ENCODE measurements around the gene YTHDF2. TPM values are rescaled to one million over a fixed set of nuclear protein-coding genes. Genes with fewer than 3 reads are reported as not detected.
"Not testable (repeated sequence)": the region's sequence is repeated elsewhere in the genome, so short reads cannot be mapped to it uniquely, and the experiment has no call there.

Gene YTHDF2
- total RNA-seq, 1 experiment from 2014 or later: 56.5 TPM

- no peak for DNase-seq (ENCODE audit: low read depth)
Measured at GRCh38 chr1:28759257-28759656, 22.5 kb downstream of the YTHDF2 start.

- DNase-seq (ENCODE audit: low read depth): no peak
Measured at GRCh38 chr1:28761189-28761588, 24.4 kb downstream of the YTHDF2 start.

- DNase-seq (ENCODE audit: low read depth): no peak
Measured at GRCh38 chr1:28766532-28767183, 29.9 kb downstream of the YTHDF2 start.

- no peak for DNase-seq (ENCODE audit: low read depth)
Measured at GRCh38 chr1:28770601-28771165, 33.9 kb downstream of the YTHDF2 start.

GRCh38 chr1:28771921-28772320, 35.2 kb downstream of the YTHDF2 start:
- DNase-seq (ENCODE audit: low read depth): not testable (repeated sequence)

GRCh38 chr1:28773105-28773504, 36.4 kb downstream of the YTHDF2 start:
- DNase-seq (ENCODE audit: low read depth): no peak

- DNase-seq (ENCODE audit: low read depth): no peak
Measured at GRCh38 chr1:28775121-28775942, 38.6 kb downstream of the YTHDF2 start.

- DNase-seq (ENCODE audit: low read depth): no peak
Measured at GRCh38 chr1:28776341-28776740, 39.6 kb downstream of the YTHDF2 start.

- no peak for DNase-seq (ENCODE audit: low read depth)
Measured at GRCh38 chr1:28778021-28778420, 41.3 kb downstream of the YTHDF2 start.

- no peak for DNase-seq (ENCODE audit: low read depth)
Measured at GRCh38 chr1:28779751-28780408, 43.1 kb downstream of the YTHDF2 start.

- DNase-seq (ENCODE audit: low read depth): no peak
Measured at GRCh38 chr1:28781305-28781704, 44.6 kb downstream of the YTHDF2 start.

GRCh38 chr1:28782011-28782410, 45.3 kb downstream of the YTHDF2 start:
- DNase-seq (ENCODE audit: low read depth): no peak

GRCh38 chr1:28783363-28783762, 46.6 kb downstream of the YTHDF2 start:
- DNase-seq (ENCODE audit: low read depth): no peak

- DNase-seq (ENCODE audit: low read depth): no peak
Measured at GRCh38 chr1:28789412-28789811, 52.7 kb downstream of the YTHDF2 start.

GRCh38 chr1:28789816-28790215, 53.1 kb downstream of the YTHDF2 start:
- DNase-seq (ENCODE audit: low read depth): no peak

- DNase-seq (ENCODE audit: low read depth): no peak
Measured at GRCh38 chr1:28790377-28791035, 53.8 kb downstream of the YTHDF2 start.

GRCh38 chr1:28791929-28792328, 55.2 kb downstream of the YTHDF2 start:
- DNase-seq (ENCODE audit: low read depth): not testable (repeated sequence)

GRCh38 chr1:28792644-28793121, 55.9 kb downstream of the YTHDF2 start:
- no peak for DNase-seq (ENCODE audit: low read depth)

GRCh38 chr1:28794582-28794981, 57.8 kb downstream of the YTHDF2 start:
- DNase-seq (ENCODE audit: low read depth): not testable (repeated sequence)

GRCh38 chr1:28796352-28797211, 59.8 kb downstream of the YTHDF2 start:
- peak; percentile 21 for DNase-seq (ENCODE audit: low read depth)

GRCh38 chr1:28800324-28800723, 63.6 kb downstream of the YTHDF2 start:
- DNase-seq (ENCODE audit: low read depth): no peak
